Tracheal epithelial cell (primary cell): Measurements from ENCODE around the gene MLXIP. TPM values are rescaled to one million over a fixed set of nuclear protein-coding genes. Genes with fewer than 3 reads are reported as not detected.

Experiments used
- total RNA-seq: library from RNA; depleted of rRNA; stranded (reverse); fragments of >200 nt; gene quantifications from 2 replicates; pipeline ENCODE4 v1.2.1, GENCODE V29; 2014

MLXIP gene, protein sequence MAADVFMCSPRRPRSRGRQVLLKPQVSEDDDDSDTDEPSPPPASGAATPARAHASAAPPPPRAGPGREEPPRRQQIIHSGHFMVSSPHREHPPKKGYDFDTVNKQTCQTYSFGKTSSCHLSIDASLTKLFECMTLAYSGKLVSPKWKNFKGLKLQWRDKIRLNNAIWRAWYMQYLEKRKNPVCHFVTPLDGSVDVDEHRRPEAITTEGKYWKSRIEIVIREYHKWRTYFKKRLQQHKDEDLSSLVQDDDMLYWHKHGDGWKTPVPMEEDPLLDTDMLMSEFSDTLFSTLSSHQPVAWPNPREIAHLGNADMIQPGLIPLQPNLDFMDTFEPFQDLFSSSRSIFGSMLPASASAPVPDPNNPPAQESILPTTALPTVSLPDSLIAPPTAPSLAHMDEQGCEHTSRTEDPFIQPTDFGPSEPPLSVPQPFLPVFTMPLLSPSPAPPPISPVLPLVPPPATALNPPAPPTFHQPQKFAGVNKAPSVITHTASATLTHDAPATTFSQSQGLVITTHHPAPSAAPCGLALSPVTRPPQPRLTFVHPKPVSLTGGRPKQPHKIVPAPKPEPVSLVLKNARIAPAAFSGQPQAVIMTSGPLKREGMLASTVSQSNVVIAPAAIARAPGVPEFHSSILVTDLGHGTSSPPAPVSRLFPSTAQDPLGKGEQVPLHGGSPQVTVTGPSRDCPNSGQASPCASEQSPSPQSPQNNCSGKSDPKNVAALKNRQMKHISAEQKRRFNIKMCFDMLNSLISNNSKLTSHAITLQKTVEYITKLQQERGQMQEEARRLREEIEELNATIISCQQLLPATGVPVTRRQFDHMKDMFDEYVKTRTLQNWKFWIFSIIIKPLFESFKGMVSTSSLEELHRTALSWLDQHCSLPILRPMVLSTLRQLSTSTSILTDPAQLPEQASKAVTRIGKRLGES
- total RNA-seq: 11.1 and 11.7 TPM in 2 replicates

GRCh38 chr12:122078141-122079032 is at the start of gene MLXIP:
MLXIP (plus strand) TSS chr12:122078756; CDS start chr12:122078854, 98 bp downstream.

DNA sequence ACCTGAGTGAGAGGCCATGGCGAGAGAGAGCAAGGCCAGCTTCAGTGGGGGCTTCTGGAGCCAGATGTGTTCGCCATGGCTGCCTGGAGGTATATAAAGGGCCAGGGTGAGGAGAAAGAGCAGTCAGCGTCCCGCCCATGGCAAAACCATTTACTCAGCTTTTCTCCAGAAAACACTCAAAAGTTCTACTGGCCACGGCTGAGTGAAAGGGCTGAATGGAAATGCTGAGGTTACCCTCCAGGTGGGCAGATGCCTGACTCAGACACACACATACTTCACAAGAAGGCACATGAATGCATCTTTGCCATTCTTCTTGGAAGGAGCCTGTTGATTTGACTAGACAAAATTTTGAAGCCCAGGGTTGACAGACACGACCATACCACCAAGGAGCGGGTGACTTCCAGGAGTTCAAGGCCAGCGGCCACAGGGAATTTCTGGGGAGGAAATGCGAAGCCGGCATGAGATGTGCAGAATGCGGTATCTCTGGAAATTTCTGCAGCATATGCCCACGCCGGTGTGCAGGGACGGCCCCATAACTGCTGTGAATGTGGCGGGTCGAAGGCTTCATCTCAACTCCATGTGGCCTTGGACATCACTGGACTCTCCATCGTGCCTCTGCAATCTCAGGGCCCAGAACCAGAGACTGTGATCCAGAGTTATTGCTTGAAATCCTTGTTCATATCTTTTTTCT is 95.7 kb downstream of the MLXIP start, which contains the start of gene IL31:
Gene IL31 (minus strand): TSS at position 67 of the 691 bp plus-strand sequence. CDS start 49 bp downstream, at position 18.

GRCh38 chr12:122182887-122183587 is 104.5 kb downstream of the MLXIP start, which contains the start of gene LRRC43:
LRRC43 (plus strand) TSS chr12:122183123; CDS start chr12:122183145, 22 bp downstream.

Other genes with a start within 250 kb of the MLXIP start
- 0.24 TPM in 1 of 2 replicates, not detected in the other for gene HPD, start 219.9 kb upstream of the MLXIP start, total RNA-seq
- gene PSMD9, start 190.0 kb upstream of the MLXIP start, total RNA-seq: 58.2 and 61.9 TPM in 2 replicates
- 16.4 and 21.5 TPM in 2 replicates for gene CFAP251, start 160.2 kb upstream of the MLXIP start, total RNA-seq
- 14.0 and 18.3 TPM in 2 replicates for gene BCL7A, start 56.9 kb upstream of the MLXIP start, total RNA-seq
- not detected in 2 replicates for gene IL31, start 95.5 kb downstream of the MLXIP start, total RNA-seq
- 0.72 and 1.9 TPM in 2 replicates for gene LRRC43, start 104.4 kb downstream of the MLXIP start, total RNA-seq
- gene B3GNT4, start 125.0 kb downstream of the MLXIP start, total RNA-seq: 5.3 and 9.4 TPM in 2 replicates
- 73.5 and 93.7 TPM in 2 replicates for gene DIABLO, start 147.3 kb downstream of the MLXIP start, total RNA-seq
- gene VPS33A, start 187.7 kb downstream of the MLXIP start, total RNA-seq: 14.7 and 18.3 TPM in 2 replicates